ENCODE measurements around the gene NOS3. TPM values are rescaled to one million over a fixed set of nuclear protein-coding genes. Genes with fewer than 3 reads are reported as not detected.

The NOS3 gene
- total RNA-seq, 1 donor from 2014 or later: 0.74 TPM

GRCh38 chr7:150989456-150989855, 1.4 kb upstream of the NOS3 start:
- DNase-seq (ENCODE audit: low spot score, unreplicated experiment): no peak
- H3K9me3 Mint-ChIP-seq (ENCODE audit: low read depth): no peaks in the 10 kb centered on the region
- no peak overlapping the region for H3K4me3 Mint-ChIP-seq (ENCODE audit: low read depth)
- H3K4me1 Mint-ChIP-seq (ENCODE audit: low read depth): no peaks in the 10 kb centered on the region
- no peak overlapping the region for H3K27ac Mint-ChIP-seq
- TF ChIP-seq, protein P1, sequence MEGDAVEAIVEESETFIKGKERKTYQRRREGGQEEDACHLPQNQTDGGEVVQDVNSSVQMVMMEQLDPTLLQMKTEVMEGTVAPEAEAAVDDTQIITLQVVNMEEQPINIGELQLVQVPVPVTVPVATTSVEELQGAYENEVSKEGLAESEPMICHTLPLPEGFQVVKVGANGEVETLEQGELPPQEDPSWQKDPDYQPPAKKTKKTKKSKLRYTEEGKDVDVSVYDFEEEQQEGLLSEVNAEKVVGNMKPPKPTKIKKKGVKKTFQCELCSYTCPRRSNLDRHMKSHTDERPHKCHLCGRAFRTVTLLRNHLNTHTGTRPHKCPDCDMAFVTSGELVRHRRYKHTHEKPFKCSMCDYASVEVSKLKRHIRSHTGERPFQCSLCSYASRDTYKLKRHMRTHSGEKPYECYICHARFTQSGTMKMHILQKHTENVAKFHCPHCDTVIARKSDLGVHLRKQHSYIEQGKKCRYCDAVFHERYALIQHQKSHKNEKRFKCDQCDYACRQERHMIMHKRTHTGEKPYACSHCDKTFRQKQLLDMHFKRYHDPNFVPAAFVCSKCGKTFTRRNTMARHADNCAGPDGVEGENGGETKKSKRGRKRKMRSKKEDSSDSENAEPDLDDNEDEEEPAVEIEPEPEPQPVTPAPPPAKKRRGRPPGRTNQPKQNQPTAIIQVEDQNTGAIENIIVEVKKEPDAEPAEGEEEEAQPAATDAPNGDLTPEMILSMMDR (IDR thresholded peaks at IDR 0.05; ENCODE audit: unreplicated experiment): no peak
- H3K27me3 Mint-ChIP-seq: peaks cover 42% of the 10 kb centered on the region
- no peaks in the 10 kb centered on the region for H3K36me3 Mint-ChIP-seq (ENCODE audit: insufficient read depth)

DNA sequence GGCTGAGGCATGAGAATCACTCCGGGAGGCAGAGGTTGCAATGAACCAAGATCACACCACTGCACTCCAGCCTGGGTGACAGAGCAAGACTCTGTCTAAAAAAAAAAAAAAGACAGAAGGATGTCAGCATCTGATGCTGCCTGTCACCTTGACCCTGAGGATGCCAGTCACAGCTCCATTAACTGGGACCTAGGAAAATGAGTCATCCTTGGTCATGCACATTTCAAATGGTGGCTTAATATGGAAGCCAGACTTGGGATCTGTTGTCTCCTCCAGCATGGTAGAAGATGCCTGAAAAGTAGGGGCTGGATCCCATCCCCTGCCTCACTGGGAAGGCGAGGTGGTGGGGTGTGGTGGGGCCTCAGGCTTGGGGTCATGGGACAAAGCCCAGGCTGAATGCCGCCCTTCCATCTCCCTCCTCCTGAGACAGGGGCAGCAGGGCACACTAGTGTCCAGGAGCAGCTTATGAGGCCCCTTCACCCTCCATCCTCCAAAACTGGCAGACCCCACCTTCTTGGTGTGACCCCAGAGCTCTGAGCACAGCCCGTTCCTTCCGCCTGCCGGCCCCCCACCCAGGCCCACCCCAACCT, 1.3 kb downstream of the NOS3 start:
- no peak overlapping the region for H3K4me3 Mint-ChIP-seq (ENCODE audit: low read depth)
- TF ChIP-seq, protein P1 (IDR thresholded peaks at IDR 0.05; ENCODE audit: unreplicated experiment): no peak
- no peak for DNase-seq (ENCODE audit: low spot score, unreplicated experiment)
- H3K36me3 Mint-ChIP-seq (ENCODE audit: insufficient read depth): no peaks in the 10 kb centered on the region
- H3K9me3 Mint-ChIP-seq (ENCODE audit: low read depth): no peaks in the 10 kb centered on the region
- no peak overlapping the region for H3K27ac Mint-ChIP-seq
- peaks cover 31% of the 10 kb centered on the region for H3K27me3 Mint-ChIP-seq
- no peaks in the 10 kb centered on the region for H3K4me1 Mint-ChIP-seq (ENCODE audit: low read depth)

- TF ChIP-seq, protein P1 (IDR thresholded peaks at IDR 0.05; ENCODE audit: unreplicated experiment): no peak
- no peak overlapping the region for H3K27ac Mint-ChIP-seq
- peaks cover 29% of the 10 kb centered on the region for H3K27me3 Mint-ChIP-seq
- no peak overlapping the region for H3K4me3 Mint-ChIP-seq (ENCODE audit: low read depth)
- H3K4me1 Mint-ChIP-seq (ENCODE audit: low read depth): no peaks in the 10 kb centered on the region
- no peaks in the 10 kb centered on the region for H3K9me3 Mint-ChIP-seq (ENCODE audit: low read depth)
- no peaks in the 10 kb centered on the region for H3K36me3 Mint-ChIP-seq (ENCODE audit: insufficient read depth)
- no peak for DNase-seq (ENCODE audit: low spot score, unreplicated experiment)
Observed at GRCh38 chr7:150992833-150993302, 2.1 kb downstream of the NOS3 start.

DNA sequence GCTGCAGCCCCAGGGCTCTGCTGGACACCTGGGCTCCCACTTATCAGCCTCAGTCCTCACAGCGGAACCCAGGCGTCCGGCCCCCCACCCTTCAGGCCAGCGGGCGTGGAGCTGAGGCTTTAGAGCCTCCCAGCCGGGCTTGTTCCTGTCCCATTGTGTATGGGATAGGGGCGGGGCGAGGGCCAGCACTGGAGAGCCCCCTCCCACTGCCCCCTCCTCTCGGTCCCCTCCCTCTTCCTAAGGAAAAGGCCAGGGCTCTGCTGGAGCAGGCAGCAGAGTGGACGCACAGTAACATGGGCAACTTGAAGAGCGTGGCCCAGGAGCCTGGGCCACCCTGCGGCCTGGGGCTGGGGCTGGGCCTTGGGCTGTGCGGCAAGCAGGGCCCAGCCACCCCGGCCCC, 2.7 kb downstream of the NOS3 start:
- DNase-seq (ENCODE audit: low spot score, unreplicated experiment): no peak
- no peaks in the 10 kb centered on the region for H3K4me1 Mint-ChIP-seq (ENCODE audit: low read depth)
- TF ChIP-seq, protein P1 (IDR thresholded peaks at IDR 0.05; ENCODE audit: unreplicated experiment): no peak
- no peak overlapping the region for H3K27ac Mint-ChIP-seq
- no peaks in the 10 kb centered on the region for H3K9me3 Mint-ChIP-seq (ENCODE audit: low read depth)
- H3K27me3 Mint-ChIP-seq: peaks cover 23% of the 10 kb centered on the region
- no peaks in the 10 kb centered on the region for H3K36me3 Mint-ChIP-seq (ENCODE audit: insufficient read depth)
- no peak overlapping the region for H3K4me3 Mint-ChIP-seq (ENCODE audit: low read depth)

GRCh38 chr7:150994141-150994837, 3.5 kb downstream of the NOS3 start:
- H3K9me3 Mint-ChIP-seq (ENCODE audit: low read depth): no peaks in the 10 kb centered on the region
- no peak for DNase-seq (ENCODE audit: low spot score, unreplicated experiment)
- no peaks in the 10 kb centered on the region for H3K4me1 Mint-ChIP-seq (ENCODE audit: low read depth)
- no peaks in the 10 kb centered on the region for H3K36me3 Mint-ChIP-seq (ENCODE audit: insufficient read depth)
- peaks cover 19% of the 10 kb centered on the region for H3K27me3 Mint-ChIP-seq
- TF ChIP-seq, protein P1 (IDR thresholded peaks at IDR 0.05; ENCODE audit: unreplicated experiment): no peak
- H3K4me3 Mint-ChIP-seq (ENCODE audit: low read depth): no peak overlapping the region
- H3K27ac Mint-ChIP-seq: no peak overlapping the region
